GM23338 (cell line): Measurements from ENCODE around the gene ZBED3. TPM values are rescaled to one million over a fixed set of nuclear protein-coding genes. Genes with fewer than 3 reads are reported as not detected.

Experiments used
- ATAC-seq: fragments of 200-7000 bp; cut with Tn5 transposase; 3 replicates; pipeline ENCODE4 v1.9.1; 2020
- DNase-seq: peaks from one replicate; pipeline ENCODE4 v3.0.0-alpha.2; 2015; ENCODE audit warnings: low spot score
- H2AFZ ChIP-seq: fragments of 200-600 bp; sonication (generic); 2 replicates; pipeline ENCODE4 v1.8.0; 2016; ENCODE audit warnings: antibody characterized with exemption, mild to moderate bottlenecking, moderate library complexity
- H3F3A ChIP-seq: fragments of 200-600 bp; sonication (generic); replicated peaks from 2 replicates; pipeline ENCODE4 v1.8.0; 2017; ENCODE audit warnings: antibody characterized with exemption, mixed run types, low read depth
- H3K27ac ChIP-seq: fragments of 200-600 bp; sonication (generic); 2 replicates; pipeline ENCODE4 v1.6.1; 2016; ENCODE audit warnings: low read depth
- H3K27me3 ChIP-seq: fragments of 200-600 bp; sonication (generic); 2 replicates; pipeline ENCODE4 v1.8.0; 2016; ENCODE audit warnings: mild to moderate bottlenecking, mixed run types, moderate library complexity; ENCODE audit not compliant: insufficient read depth
- H3K36me3 ChIP-seq: fragments of 200-600 bp; sonication (generic); 2 replicates; pipeline ENCODE4 v1.8.0; 2016; ENCODE audit warnings: mild to moderate bottlenecking; ENCODE audit not compliant: insufficient read depth
- H3K4me1 ChIP-seq: fragments of 200-600 bp; sonication (generic); 2 replicates; pipeline ENCODE4 v1.8.0; 2016; ENCODE audit warnings: mild to moderate bottlenecking, moderate library complexity; ENCODE audit not compliant: insufficient read depth
- H3K4me2 ChIP-seq: fragments of 200-600 bp; sonication (generic); 2 replicates; pipeline ENCODE4 v1.7.1; 2017; ENCODE audit warnings: mixed run types
- H3K4me3 ChIP-seq: fragments of 200-600 bp; sonication (generic); 2 replicates; pipeline ENCODE4 v1.6.1; 2016; ENCODE audit warnings: mixed run types
- H3K79me2 ChIP-seq: fragments of 200-600 bp; sonication (generic); replicated peaks from 2 replicates; pipeline ENCODE4 v1.8.0; 2017; ENCODE audit warnings: mild to moderate bottlenecking; ENCODE audit not compliant: insufficient read depth
- H3K9me2 ChIP-seq: fragments of 200-600 bp; sonication (generic); 2 replicates; pipeline ENCODE4 v1.8.0; 2017; ENCODE audit not compliant: insufficient read depth
- H4K20me1 ChIP-seq: fragments of 200-600 bp; sonication (generic); replicated peaks from 2 replicates; pipeline ENCODE4 v1.8.0; 2017; ENCODE audit warnings: mild to moderate bottlenecking; ENCODE audit not compliant: insufficient read depth
- H3K27ac Mint-ChIP-seq: 2 replicates; pipeline ENCODE4 v1.8.0; 2020; ENCODE audit warnings: inconsistent platforms, mild to moderate bottlenecking, moderate library complexity, mixed read lengths
- H3K27me3 Mint-ChIP-seq: 3 replicates; pipeline ENCODE4 v1.8.0; 2022; ENCODE audit warnings: low read depth, mild to moderate bottlenecking, moderate library complexity, mixed read lengths, inconsistent platforms; ENCODE audit not compliant: insufficient read depth, poor library complexity
- H3K36me3 Mint-ChIP-seq: 3 replicates; pipeline ENCODE4 v1.8.0; 2021; ENCODE audit warnings: low read depth, mild to moderate bottlenecking, inconsistent platforms, moderate library complexity, mixed read lengths
- H3K4me1 Mint-ChIP-seq: 3 replicates; pipeline ENCODE4 v1.8.0; 2020; ENCODE audit warnings: mild to moderate bottlenecking, inconsistent platforms, mixed read lengths
- H3K4me3 Mint-ChIP-seq: 3 replicates; pipeline ENCODE4 v1.8.0; 2021; ENCODE audit warnings: moderate library complexity, mild to moderate bottlenecking, inconsistent platforms, mixed read lengths
- H3K9me3 Mint-ChIP-seq: 3 replicates; pipeline ENCODE4 v1.8.0; 2020; ENCODE audit warnings: moderate library complexity, mild to moderate bottlenecking, inconsistent platforms, mixed read lengths
- CREB1 ChIP-seq: fragments of 250-450 bp; sonication (Bioruptor Pico); IDR thresholded peaks from 2 replicates; pipeline ENCODE4 v1.5.0; 2020; ENCODE audit warnings: low read depth, mild to moderate bottlenecking, moderate library complexity
- EZH2 ChIP-seq: fragments of 200-600 bp; sonication (generic); IDR thresholded peaks from one replicate; pipeline ENCODE4 v1.8.0; 2017; ENCODE audit warnings: antibody characterized with exemption, mild to moderate bottlenecking, low read depth; ENCODE audit not compliant: unreplicated experiment
- EZH2phosphoT487 ChIP-seq: fragments of 200-600 bp; sonication (generic); IDR thresholded peaks from one replicate; pipeline ENCODE4 v1.8.1; 2018; ENCODE audit warnings: antibody characterized with exemption; ENCODE audit not compliant: unreplicated experiment
- JUNB ChIP-seq: IDR thresholded peaks from one replicate; pipeline ENCODE4 v1.6.1; 2016; ENCODE audit warnings: antibody characterized with exemption; ENCODE audit not compliant: unreplicated experiment
- NANOG ChIP-seq: IDR thresholded peaks from 2 replicates; pipeline ENCODE4 v1.6.1; 2016; ENCODE audit warnings: antibody characterized with exemption, borderline replicate concordance
- POLR2AphosphoS5 ChIP-seq: IDR thresholded peaks from 2 replicates; pipeline ENCODE4 v1.6.1; 2016; ENCODE audit warnings: antibody characterized with exemption, low read depth
- STAT1 ChIP-seq: IDR thresholded peaks from one replicate; pipeline ENCODE4 v1.6.1; 2016; ENCODE audit warnings: antibody characterized with exemption; ENCODE audit not compliant: unreplicated experiment
- ZNF114 ChIP-seq: fragments of 250-450 bp; sonication (Bioruptor Pico); IDR thresholded peaks from 2 replicates; pipeline ENCODE4 v1.5.0; 2020; ENCODE audit warnings: mild to moderate bottlenecking, moderate library complexity
- ZNF331 ChIP-seq: fragments of 250-450 bp; sonication (Bioruptor Pico); IDR thresholded peaks from 2 replicates; pipeline ENCODE4 v1.5.0; 2020; ENCODE audit warnings: low read depth, mild to moderate bottlenecking, moderate library complexity
- ZNF462 ChIP-seq: fragments of 250-450 bp; sonication (Bioruptor Pico); IDR thresholded peaks from 2 replicates; pipeline ENCODE4 v1.5.0; 2020; ENCODE audit warnings: mild to moderate bottlenecking, moderate library complexity
- polyA plus RNA-seq: library from polyadenylated mRNA; unstranded; fragments of >200 nt; fragmentation: Nextera tagmentation; extraction: Ambion mirVana; gene quantifications from 2 replicates; pipeline ENCODE4 v1.2.1, GENCODE V29; 2016
- total RNA-seq: library from RNA; depleted of rRNA; stranded (reverse); fragments of >200 nt; shearing (Covaris generic); gene quantifications from 2 replicates; pipeline ENCODE4 v1.2.3, GENCODE V29; 2014
- TF ChIP-seq, protein P1 (sequence below), 2 experiments: fragments of 200-600 bp in 1 of 2; sonication (generic) in 1 of 2; conservative IDR thresholded peaks; 2 replicates each; pipeline versions ENCODE4 v1.5.1 to v1.6.1; 2016 to 2017; ENCODE audit warnings: antibody characterized with exemption in 2 of 2, low read depth in 2 of 2, mild to moderate bottlenecking in 2 of 2, moderate library complexity in 1 of 2
- TF ChIP-seq, protein P2 (sequence below): IDR thresholded peaks from 2 replicates; pipeline ENCODE4 v1.6.1; 2016; ENCODE audit warnings: antibody characterized with exemption
- TF ChIP-seq, protein P3 (sequence below): IDR thresholded peaks from one replicate; pipeline ENCODE4 v1.6.1; 2018; ENCODE audit warnings: antibody characterized with exemption; ENCODE audit not compliant: unreplicated experiment

ZBED3 gene
- total and polyA plus RNA-seq, 2 experiments from 2014 or later = 4.2 to 9.3 TPM

DNA sequence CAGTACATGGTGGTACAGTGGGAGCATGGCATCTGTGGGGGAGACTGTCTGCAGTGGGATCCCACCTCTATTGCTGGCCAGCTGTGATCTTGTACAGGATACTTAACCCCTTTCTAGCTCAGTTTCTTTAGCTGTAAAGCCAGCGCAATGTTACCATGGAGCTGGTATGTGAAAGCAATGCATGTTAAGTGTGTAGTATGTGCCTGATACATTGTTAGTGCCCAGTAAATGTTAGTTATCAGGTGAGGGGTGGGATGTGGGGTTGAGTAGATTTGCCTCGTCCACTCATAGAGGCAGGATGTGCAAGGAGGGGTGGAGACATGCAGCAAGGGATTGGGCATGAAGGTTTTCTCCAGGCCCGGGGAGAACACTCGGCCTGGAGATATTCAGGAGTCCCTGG lies 12.3 kb downstream of the ZBED3 start:
- ATAC-seq (no peak), DNase-seq (no peak)
- Histone ChIP-seq H3K4me3 (no peak overlapping the region), H4K20me1 (peaks cover 3% of the 10 kb centered on the region), H3K27me3 (0 out of 2 replicates have a peak, but pooled peaks cover 8% of the 10 kb centered on the region), H3K79me2 (peaks cover 4% of the 10 kb centered on the region; the same call in 1 of the 2 replicates), H3K4me2 (no peak overlapping the region), H3K4me1 (peaks cover 5% of the 10 kb centered on the region; the same call in 1 of the 2 replicates), H2AFZ (no peak overlapping the region), H3K36me3 (no peaks in the 10 kb centered on the region), H3K27ac (no peak overlapping the region), H3K9me2 (no peaks in the 10 kb centered on the region), H3F3A (no peaks in the 10 kb centered on the region)
- TF ChIP-seq ZNF462 (CRISPR knock-in tag) = no peak
- no peak for TF ChIP-seq EZH2phosphoT487
- TF ChIP-seq POLR2AphosphoS5 = no peak
- TF ChIP-seq NANOG = no peak
- TF ChIP-seq, protein P1, sequence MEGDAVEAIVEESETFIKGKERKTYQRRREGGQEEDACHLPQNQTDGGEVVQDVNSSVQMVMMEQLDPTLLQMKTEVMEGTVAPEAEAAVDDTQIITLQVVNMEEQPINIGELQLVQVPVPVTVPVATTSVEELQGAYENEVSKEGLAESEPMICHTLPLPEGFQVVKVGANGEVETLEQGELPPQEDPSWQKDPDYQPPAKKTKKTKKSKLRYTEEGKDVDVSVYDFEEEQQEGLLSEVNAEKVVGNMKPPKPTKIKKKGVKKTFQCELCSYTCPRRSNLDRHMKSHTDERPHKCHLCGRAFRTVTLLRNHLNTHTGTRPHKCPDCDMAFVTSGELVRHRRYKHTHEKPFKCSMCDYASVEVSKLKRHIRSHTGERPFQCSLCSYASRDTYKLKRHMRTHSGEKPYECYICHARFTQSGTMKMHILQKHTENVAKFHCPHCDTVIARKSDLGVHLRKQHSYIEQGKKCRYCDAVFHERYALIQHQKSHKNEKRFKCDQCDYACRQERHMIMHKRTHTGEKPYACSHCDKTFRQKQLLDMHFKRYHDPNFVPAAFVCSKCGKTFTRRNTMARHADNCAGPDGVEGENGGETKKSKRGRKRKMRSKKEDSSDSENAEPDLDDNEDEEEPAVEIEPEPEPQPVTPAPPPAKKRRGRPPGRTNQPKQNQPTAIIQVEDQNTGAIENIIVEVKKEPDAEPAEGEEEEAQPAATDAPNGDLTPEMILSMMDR (conservative IDR thresholded peaks at IDR 0.05; ENCODE audit: low read depth in 2 of 2) = no peak
- no peak for TF ChIP-seq ZNF331 (CRISPR knock-in tag)
- TF ChIP-seq, protein P2, sequence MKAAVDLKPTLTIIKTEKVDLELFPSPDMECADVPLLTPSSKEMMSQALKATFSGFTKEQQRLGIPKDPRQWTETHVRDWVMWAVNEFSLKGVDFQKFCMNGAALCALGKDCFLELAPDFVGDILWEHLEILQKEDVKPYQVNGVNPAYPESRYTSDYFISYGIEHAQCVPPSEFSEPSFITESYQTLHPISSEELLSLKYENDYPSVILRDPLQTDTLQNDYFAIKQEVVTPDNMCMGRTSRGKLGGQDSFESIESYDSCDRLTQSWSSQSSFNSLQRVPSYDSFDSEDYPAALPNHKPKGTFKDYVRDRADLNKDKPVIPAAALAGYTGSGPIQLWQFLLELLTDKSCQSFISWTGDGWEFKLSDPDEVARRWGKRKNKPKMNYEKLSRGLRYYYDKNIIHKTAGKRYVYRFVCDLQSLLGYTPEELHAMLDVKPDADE = no peak
- TF ChIP-seq ZNF114 (CRISPR knock-in tag) = no peak
- no peak for TF ChIP-seq JUNB
- no peak for TF ChIP-seq EZH2
- TF ChIP-seq STAT1 = no peak
- TF ChIP-seq, protein P3, sequence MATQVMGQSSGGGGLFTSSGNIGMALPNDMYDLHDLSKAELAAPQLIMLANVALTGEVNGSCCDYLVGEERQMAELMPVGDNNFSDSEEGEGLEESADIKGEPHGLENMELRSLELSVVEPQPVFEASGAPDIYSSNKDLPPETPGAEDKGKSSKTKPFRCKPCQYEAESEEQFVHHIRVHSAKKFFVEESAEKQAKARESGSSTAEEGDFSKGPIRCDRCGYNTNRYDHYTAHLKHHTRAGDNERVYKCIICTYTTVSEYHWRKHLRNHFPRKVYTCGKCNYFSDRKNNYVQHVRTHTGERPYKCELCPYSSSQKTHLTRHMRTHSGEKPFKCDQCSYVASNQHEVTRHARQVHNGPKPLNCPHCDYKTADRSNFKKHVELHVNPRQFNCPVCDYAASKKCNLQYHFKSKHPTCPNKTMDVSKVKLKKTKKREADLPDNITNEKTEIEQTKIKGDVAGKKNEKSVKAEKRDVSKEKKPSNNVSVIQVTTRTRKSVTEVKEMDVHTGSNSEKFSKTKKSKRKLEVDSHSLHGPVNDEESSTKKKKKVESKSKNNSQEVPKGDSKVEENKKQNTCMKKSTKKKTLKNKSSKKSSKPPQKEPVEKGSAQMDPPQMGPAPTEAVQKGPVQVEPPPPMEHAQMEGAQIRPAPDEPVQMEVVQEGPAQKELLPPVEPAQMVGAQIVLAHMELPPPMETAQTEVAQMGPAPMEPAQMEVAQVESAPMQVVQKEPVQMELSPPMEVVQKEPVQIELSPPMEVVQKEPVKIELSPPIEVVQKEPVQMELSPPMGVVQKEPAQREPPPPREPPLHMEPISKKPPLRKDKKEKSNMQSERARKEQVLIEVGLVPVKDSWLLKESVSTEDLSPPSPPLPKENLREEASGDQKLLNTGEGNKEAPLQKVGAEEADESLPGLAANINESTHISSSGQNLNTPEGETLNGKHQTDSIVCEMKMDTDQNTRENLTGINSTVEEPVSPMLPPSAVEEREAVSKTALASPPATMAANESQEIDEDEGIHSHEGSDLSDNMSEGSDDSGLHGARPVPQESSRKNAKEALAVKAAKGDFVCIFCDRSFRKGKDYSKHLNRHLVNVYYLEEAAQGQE = no peak
- no peak for TF ChIP-seq CREB1
- peaks cover 4% of the 10 kb centered on the region for H3K27me3 Mint-ChIP-seq
- no peaks in the 10 kb centered on the region for H3K36me3 Mint-ChIP-seq
- no peak overlapping the region for H3K4me3 Mint-ChIP-seq
- H3K9me3 Mint-ChIP-seq = no peaks in the 10 kb centered on the region; the same call in 2 of the 3 replicates
- H3K27ac Mint-ChIP-seq = no peak overlapping the region
- peaks cover 8% of the 10 kb centered on the region; the same call in 2 of the 3 replicates for H3K4me1 Mint-ChIP-seq
